H1 (cell line): ENCODE results near the gene ZMPSTE24. TPM values are rescaled to one million over a fixed set of nuclear protein-coding genes. Genes with fewer than 3 reads are reported as not detected.

ENCODE experiments used
- CEBPB ChIP-seq: IDR thresholded peaks from 2 replicates; pipeline ENCODE4 v1.6.1; 2012; ENCODE audit warnings: low read depth, low read length
- EGR1 ChIP-seq: IDR thresholded peaks from 2 replicates; pipeline ENCODE4 v1.6.1; 2011; ENCODE audit warnings: low read depth, low read length, borderline replicate concordance
- KDM1A ChIP-seq: fragments of 200-600, 300-600 bp; sonication (generic); IDR thresholded peaks from 2 replicates; pipeline ENCODE4 v1.7.1; 2016; ENCODE audit warnings: mild to moderate bottlenecking, low read length, borderline replicate concordance
- KDM5A ChIP-seq: fragments of 200-600 bp; IDR thresholded peaks from 2 replicates; pipeline ENCODE4 v1.7.1; 2012; ENCODE audit warnings: mild to moderate bottlenecking, low read length, inconsistent platforms, mixed read lengths
- POLR2AphosphoS5 ChIP-seq: IDR thresholded peaks from 2 replicates; pipeline ENCODE4 v1.6.1; 2011; ENCODE audit warnings: low read depth, low read length
- RFX5 ChIP-seq: IDR thresholded peaks from 2 replicates; pipeline ENCODE4 v1.6.1; 2011; ENCODE audit warnings: low read depth, low read length, improper control_type of control experiment, borderline replicate concordance
- SIRT6 ChIP-seq: IDR thresholded peaks from one replicate; pipeline ENCODE4 v1.7.1; 2012; ENCODE audit warnings: low read length, inconsistent platforms
- SUZ12 ChIP-seq: fragments of 200-600 bp; sonication (generic); IDR thresholded peaks from 2 replicates; pipeline ENCODE4 v1.6.1; 2012; ENCODE audit warnings: mild to moderate bottlenecking, inconsistent platforms, low read length, moderate library complexity, mixed read lengths
- TAF7 ChIP-seq: optimal IDR thresholded peaks from 2 replicates; pipeline ENCODE3; 2011; ENCODE audit warnings: low read depth, mild to moderate bottlenecking, inconsistent platforms, low read length, moderate library complexity, borderline replicate concordance
- polyA plus RNA-seq, 7 experiments: library from polyadenylated mRNA; depleted of rRNA in 3 of 7; stranded (reverse) in 5 of 7; unstranded in 2 of 7; fragments of >200 nt in 5 of 7; fragments of 200-250 nt in 2 of 7; gene quantifications; 1 replicate in 5 of 7; 2 replicates in 1 of 7; 4 replicates in 1 of 7; pipeline versions ENCODE4 v1.2.1 to v1.2.3, GENCODE V29; 2011 to 2013; ENCODE audit warnings: missing spikeins in 2 of 7, mixed read lengths in 2 of 7
- total RNA-seq: library from RNA; stranded (reverse); fragmentation: NEBNext Ultra II Directional; extraction: Animal tissue kit (Norgen Biotek cat#: 25700); gene quantifications from 2 replicates; pipeline ENCODE4 v1.2.1, GENCODE V29; 2021
- TF ChIP-seq, protein P1 (sequence below): IDR thresholded peaks from 2 replicates; pipeline ENCODE4 v1.6.1; 2011; ENCODE audit warnings: low read depth, mild to moderate bottlenecking, low read length; ENCODE audit not compliant: insufficient read depth

ZMPSTE24 gene
- total and polyA plus RNA-seq, 2 of the 8 experiments (the other 6 are each of a cell fraction or from before 2014, with no cell fraction given), result 12.7 to 42.9 TPM

DNA sequence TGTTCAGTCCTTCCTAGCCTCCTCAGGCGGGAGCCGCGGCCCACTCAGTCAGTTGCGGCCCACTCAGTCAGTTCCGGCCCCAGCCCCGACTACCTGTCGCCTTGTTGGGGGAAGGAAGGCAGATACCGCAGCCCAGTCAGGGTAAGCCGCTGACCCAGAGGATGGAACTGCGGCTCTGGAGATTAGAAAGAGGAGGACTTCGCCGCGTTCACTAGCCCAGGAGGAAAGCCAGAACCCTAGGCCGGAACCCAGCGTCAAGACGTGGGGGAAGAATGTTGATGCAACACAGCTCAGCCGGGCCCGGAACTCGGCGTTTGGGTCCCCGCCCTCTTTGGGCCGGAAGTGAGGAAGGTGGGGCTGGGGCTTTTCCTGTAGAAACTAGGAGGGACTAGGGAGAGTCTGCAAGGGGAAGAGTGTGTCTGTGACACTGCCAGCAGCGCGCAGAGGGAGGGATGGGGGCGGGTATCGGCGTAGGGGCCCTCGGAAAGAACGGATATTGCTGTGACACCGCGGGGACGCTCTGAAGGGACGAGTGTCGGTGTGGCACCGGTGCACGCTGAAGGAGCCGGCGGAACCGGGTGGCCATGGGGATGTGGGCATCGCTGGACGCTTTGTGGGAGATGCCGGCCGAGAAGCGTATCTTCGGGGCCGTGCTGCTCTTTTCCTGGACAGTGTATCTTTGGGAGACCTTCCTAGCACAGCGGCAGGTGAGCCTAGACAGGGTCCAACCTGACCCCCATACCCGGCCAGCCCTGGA is at the start of gene ZMPSTE24 (continued):
- TF ChIP-seq KDM1A (no peak), SIRT6 (no peak), SUZ12 (no peak), KDM5A (peak; percentile 82), RFX5 (no peak), TAF7 (peak; percentile 72), CEBPB (peak; percentile 59), EGR1 (peak; percentile 32; the same call in 1 of the 2 replicates), POLR2AphosphoS5 (peak; percentile 87)
- TF ChIP-seq, protein P1, sequence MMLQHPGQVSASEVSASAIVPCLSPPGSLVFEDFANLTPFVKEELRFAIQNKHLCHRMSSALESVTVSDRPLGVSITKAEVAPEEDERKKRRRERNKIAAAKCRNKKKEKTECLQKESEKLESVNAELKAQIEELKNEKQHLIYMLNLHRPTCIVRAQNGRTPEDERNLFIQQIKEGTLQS, result no peak
